K562 (cell line): ENCODE results near the gene OLFML2A. TPM values are rescaled to one million over a fixed set of nuclear protein-coding genes. Genes with fewer than 3 reads are reported as not detected.

Source experiments
- ATAC-seq: fragments of 200-7000 bp; cut with Tn5 transposase; 3 replicates; pipeline ENCODE4 v1.9.1; 2020; ENCODE audit warnings: moderate library complexity
- BruUV-seq: library from RNA; stranded (reverse); fragments of 400-500 nt; replicated peaks from 2 replicates; lab custom pipeline; 2021; lab: Mats Ljungman, UMichigan
- CTCF ChIA-PET: fragments of 300-600 bp; formaldehyde crosslinking; extraction: SDS; loops from one replicate; lab custom pipeline; 2021; ENCODE audit warnings: low intra/inter-chr PET ratio; lab: Yijun Ruan, JAX
- POLR2A ChIA-PET: fragments of 300-600, 350-650 bp; sonication (Branson Sonifier 250); formaldehyde crosslinking; extraction: SDS; loops from one replicate; lab custom pipeline; 2021; ENCODE audit warnings: antibody characterized with exemption, inconsistent platforms; lab: Yijun Ruan, JAX
- DNase-seq, 4 experiments: peaks; one replicate each; pipeline versions ENCODE4 v3.0.0 to v3.0.0-alpha.2; 2011 to 2018; ENCODE audit warnings: low spot score in 3 of 4, mixed read lengths in 3 of 4; ENCODE audit errors: extremely low read depth in 1 of 4
- FAIRE-seq: peaks from 2 replicates; lab custom pipeline; 2011; peaks lifted over from hg19 to GRCh38; lab: Jason Lieb, UNC
- H2AFZ ChIP-seq: 2 replicates; pipeline ENCODE4 v1.6.0; 2011; ENCODE audit warnings: low read depth, low read length, control low read depth, inconsistent platforms
- H3K27ac ChIP-seq: fragments of 200-600 bp; 3 replicates; pipeline ENCODE4 v1.8.0; 2011; ENCODE audit warnings: low read depth, mild to moderate bottlenecking, control low read depth, inconsistent platforms, low read length, moderate library complexity, mixed read lengths; ENCODE audit errors: extremely low read depth
- H3K27me3 ChIP-seq, 2 experiments: fragments of 300-600 bp in 1 of 2; 2 replicates in 1 of 2; 3 replicates in 1 of 2; pipeline versions ENCODE4 v1.6.0 to v1.8.0; 2011; ENCODE audit warnings: inconsistent platforms in 2 of 2, low read length in 2 of 2, mild to moderate bottlenecking in 1 of 2, mixed read lengths in 1 of 2, moderate library complexity in 1 of 2; ENCODE audit not compliant: control insufficient read depth in 2 of 2, insufficient read depth in 2 of 2
- H3K36me3 ChIP-seq: fragments of 300-600 bp; 3 replicates; pipeline ENCODE4 v1.8.0; 2011; ENCODE audit warnings: mild to moderate bottlenecking, low read length, inconsistent platforms; ENCODE audit not compliant: control insufficient read depth, insufficient read depth
- H3K4me1 ChIP-seq, 2 experiments: fragments of 200-600 bp in 1 of 2; replicated peaks in 1 of 2; 2 replicates in 1 of 2; 3 replicates in 1 of 2; pipeline versions ENCODE4 v1.5.1 to v1.8.0; 2011; ENCODE audit warnings: inconsistent platforms in 2 of 2, low read length in 2 of 2, mild to moderate bottlenecking in 1 of 2, mixed read lengths in 1 of 2, moderate library complexity in 1 of 2; ENCODE audit not compliant: control insufficient read depth in 2 of 2, insufficient read depth in 2 of 2
- H3K4me2 ChIP-seq: 2 replicates; pipeline ENCODE4 v1.6.1; 2011; ENCODE audit warnings: low read length, control low read depth, inconsistent platforms, mixed read lengths; ENCODE audit not compliant: insufficient read depth
- H3K4me3 ChIP-seq: fragments of 200-600 bp; sonication (generic), shearing (Covaris generic); 2 replicates; pipeline ENCODE4 v1.5.1; 2016; ENCODE audit warnings: control low read depth, inconsistent platforms
- H3K79me2 ChIP-seq: fragments of 200-600 bp; 3 replicates; pipeline ENCODE4 v1.8.0; 2011; ENCODE audit warnings: low read length, inconsistent platforms; ENCODE audit not compliant: control insufficient read depth, insufficient read depth
- H3K9ac ChIP-seq, 2 experiments: 2 replicates each; pipeline versions ENCODE4 v1.6.0 to v1.6.1; 2011; ENCODE audit warnings: low read depth in 2 of 2, low read length in 2 of 2, control low read depth in 1 of 2, inconsistent platforms in 1 of 2, mild to moderate bottlenecking in 1 of 2, mixed read lengths in 1 of 2; ENCODE audit not compliant: insufficient read depth in 1 of 2
- H3K9me1 ChIP-seq: one replicate; pipeline ENCODE4 v1.6.0; 2011; ENCODE audit warnings: inconsistent platforms, mild to moderate bottlenecking, low read length, moderate library complexity; ENCODE audit not compliant: control insufficient read depth, insufficient read depth
- H3K9me3 ChIP-seq: replicated peaks from 2 replicates; pipeline ENCODE4 v1.5.1; 2011; ENCODE audit warnings: low read depth, low read length, inconsistent platforms; ENCODE audit not compliant: control insufficient read depth, insufficient read depth
- H4K20me1 ChIP-seq: replicated peaks from 2 replicates; pipeline ENCODE4 v1.6.1; 2011; ENCODE audit warnings: low read length, inconsistent platforms, mixed read lengths; ENCODE audit not compliant: control insufficient read depth, insufficient read depth
- GTF2E2 ChIP-seq: fragments of 200-800 bp; sonication (Bioruptor generic); IDR thresholded peaks from 2 replicates; pipeline ENCODE4 v1.6.1; 2016; ENCODE audit warnings: missing genetic modification characterization, missing compliant biosample characterization
- MAFG ChIP-seq: fragments of 450-650 bp; conservative IDR thresholded peaks from 2 replicates; pipeline ENCODE4 v1.6.1; 2016; ENCODE audit warnings: missing genetic modification characterization, missing compliant biosample characterization
- PHTF2 ChIP-seq: fragments of 250-450 bp; sonication (Bioruptor Pico); IDR thresholded peaks from 2 replicates; pipeline ENCODE4 v1.5.0; 2021; ENCODE audit warnings: mild to moderate bottlenecking
- RAD21 ChIP-seq, 2 experiments: fragments of 250-450 bp in 1 of 2; fragments of 450-650 bp in 1 of 2; sonication (Bioruptor Pico) in 1 of 2; formaldehyde crosslinking in 1 of 2; IDR thresholded peaks in 1 of 2; conservative IDR thresholded peaks in 1 of 2; 2 replicates each; pipeline versions ENCODE4 v1.4.0 to v1.8.0; 2020 to 2022; ENCODE audit warnings: mild to moderate bottlenecking in 2 of 2, moderate library complexity in 1 of 2
- RFX7 ChIP-seq: fragments of 250-450 bp; sonication (Bioruptor Pico); IDR thresholded peaks from 2 replicates; pipeline ENCODE4 v1.5.1; 2021; ENCODE audit warnings: mild to moderate bottlenecking
- WHSC1 ChIP-seq: IDR thresholded peaks from one replicate; pipeline ENCODE4 v1.6.1; 2012; ENCODE audit warnings: low read length, control low read depth, inconsistent platforms
- ZKSCAN8 ChIP-seq: fragments of 200-800 bp; sonication (Bioruptor generic); IDR thresholded peaks from 2 replicates; pipeline ENCODE4 v1.6.1; 2016; ENCODE audit warnings: missing genetic modification characterization, missing compliant biosample characterization
- ZNF224 ChIP-seq: sonication (generic); formaldehyde crosslinking; IDR thresholded peaks from 2 replicates; pipeline ENCODE4 v1.8.0; 2022; ENCODE audit warnings: mild to moderate bottlenecking, missing genetic modification reagents
- ZNF24 ChIP-seq: fragments of 450-650 bp; IDR thresholded peaks from 2 replicates; pipeline ENCODE4 v1.6.1; 2016
- ZNF589 ChIP-seq: fragments of 200-800 bp; sonication (Bioruptor generic); IDR thresholded peaks from 2 replicates; pipeline ENCODE4 v1.6.1; 2016; ENCODE audit warnings: low read depth, missing genetic modification characterization, missing compliant biosample characterization
- WGBS: fragments of 100-300 bp; shearing (Covaris generic); methylation state at CpG from one replicate; pipeline ENCODE4 v1.1.6; 2016; ENCODE audit warnings: low coverage, mixed read lengths; ENCODE audit not compliant: insufficient coverage; ENCODE audit errors: missing lambda C conversion rate; 5-methylcytosine and 5-hydroxymethylcytosine counted together
- in situ Hi-C: fragments of 300-500 bp; cut with MboI; formaldehyde crosslinking; loops from 4 replicates; pipeline ENCODE4 v1.15.0; 2018; ENCODE audit warnings: inconsistent platforms, mixed read lengths
- intact Hi-C: fragments of 100-400 bp; cut with micrococcal nuclease; formaldehyde crosslinking; loops from 2 replicates; pipeline ENCODE4 v1.14.2; 2022
- polyA plus RNA-seq, 8 experiments: library from polyadenylated mRNA; depleted of rRNA in 4 of 8; stranded (reverse) in 5 of 8; unstranded in 3 of 8; fragments of >200 nt; fragmentation: Nextera tagmentation in 2 of 8; fragmentation: Illumina TruSeq in 1 of 8; extraction: Ambion mirVana in 2 of 8; extraction: Trizol in 1 of 8; gene quantifications; 2 replicates each; pipeline versions ENCODE4 v1.2.1 to v1.2.3, GENCODE V29; 2011 to 2014; ENCODE audit warnings: inconsistent platforms in 1 of 8, missing spikeins in 1 of 8
- total RNA-seq, 7 experiments: library from RNA; depleted of rRNA in 6 of 7; stranded (reverse); fragments of >200 nt in 6 of 7; fragmentation: Illumina TruSeq in 2 of 7; extraction: Trizol in 2 of 7; gene quantifications; 2 replicates each; pipeline versions ENCODE4 v1.2.1 to v1.2.3, GENCODE V29; 2011 to 2021; ENCODE audit warnings: low replicate concordance in 1 of 7

The OLFML2A gene
- total and polyA plus RNA-seq, 9 of the 15 experiments (the other 6 are each of a cell fraction or from before 2014, with no cell fraction given), result 0.16 TPM; not detected in 8

- Histone ChIP-seq H3K4me3 (no peak overlapping the region), H3K27me3 (no peaks in the 10 kb centered on the region), H3K27ac (no peak overlapping the region), H3K9me3 (no peaks in the 10 kb centered on the region), H2AFZ (no peak overlapping the region), H3K4me1 (peaks cover 0 to 44% of the 10 kb centered on the region in 2 experiments; a peak in 4 of 5 replicates), H3K36me3 (no peaks in the 10 kb centered on the region), H3K9me1 (no peaks in the 10 kb centered on the region), H3K9ac (no peak overlapping the region), H3K4me2 (no peak overlapping the region), H4K20me1 (no peaks in the 10 kb centered on the region; the same call in 1 of the 2 replicates), H3K79me2 (peaks cover 92% of the 10 kb centered on the region)
- CTCF ChIA-PET, result interaction anchor here (2.4 kb wide), 1 partner anchor 43 kb away, joined by 9 read pairs; no protein-coding TSS in a partner anchor
- WGBS, result 34% methylated on average over 3 of the region's 3 CpGs
- intact Hi-C loops, result loop anchor here (2.0 to 5.0 kb wide), 2 partner anchors 138 to 203 kb away; no protein-coding TSS in a partner anchor
- no peak for DNase-seq
- TF ChIP-seq ZNF589 (CRISPR knock-in tag) (no peak), RFX7 (CRISPR knock-in tag) (no peak), RAD21 (CRISPR knock-in tag; conservative IDR thresholded peaks at IDR 0.05 in 1 of 2, IDR thresholded peaks at IDR 0.05 in 1 of 2) (no peak), WHSC1 (no peak), ZNF24 (no peak), ZNF224 (CRISPR knock-in tag) (no peak), GTF2E2 (tag) (no peak), ZKSCAN8 (CRISPR knock-in tag) (no peak), MAFG (no peak), PHTF2 (CRISPR knock-in tag) (no peak)
- in situ Hi-C loops, result no loop called here
- POLR2A ChIA-PET, result no interaction called here
- ATAC-seq, result no peak
- no TSS peak for BruUV-seq
- no peak for FAIRE-seq
Measured at GRCh38 chr9:124755061-124755460, 21.9 kb upstream of the OLFML2A start.
